ENCODE results near the gene PRKN. TPM values are rescaled to one million over a fixed set of nuclear protein-coding genes. Genes with fewer than 3 reads are reported as not detected.

Gene PRKN
- total RNA-seq, 1 experiment from 2014 or later: 2.0 TPM

DNA sequence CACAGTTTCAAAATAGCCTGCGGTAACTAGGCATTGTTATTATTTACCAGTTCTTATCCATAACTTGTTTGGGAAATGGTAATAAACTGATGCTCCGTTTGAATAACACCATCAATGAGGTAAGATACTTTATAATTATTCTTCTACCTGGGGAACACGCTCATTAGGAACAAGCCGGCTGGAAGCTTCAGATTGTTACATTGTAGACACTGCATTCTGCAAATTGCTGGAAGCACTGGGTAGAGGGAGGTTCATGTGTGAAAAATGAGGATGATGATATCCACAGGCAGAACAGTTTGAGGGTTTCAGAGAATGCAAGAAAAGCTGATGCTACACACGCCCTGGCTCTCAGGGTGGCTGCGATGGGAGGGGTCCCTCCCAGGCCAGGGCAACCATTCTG is 893.1 kb downstream of the PRKN start:
- no peaks in the 10 kb centered on the region for H3K27me3 ChIP-seq (ENCODE audit: insufficient read depth, low read length)
- no peaks in the 10 kb centered on the region for H3K9me3 ChIP-seq (ENCODE audit: control insufficient read depth, low read depth, low read length)
- H3K79me2 ChIP-seq (ENCODE audit: insufficient read depth, low read length): no peaks in the 10 kb centered on the region
- H3K14ac ChIP-seq (ENCODE audit: insufficient read depth, low read length): no peak overlapping the region
- no peak overlapping the region for H2BK12ac ChIP-seq (ENCODE audit: insufficient read length, low read depth, low read length)
- peaks cover 7% of the 10 kb centered on the region; the same call in 1 of the 2 replicates for H3K4me1 ChIP-seq (ENCODE audit: insufficient read depth, low read length)
- H3K56ac ChIP-seq (ENCODE audit: insufficient read length, low read depth, low read length): no peak overlapping the region
- no peaks in the 10 kb centered on the region for H3K79me1 ChIP-seq (ENCODE audit: insufficient read depth, low read depth, low read length, poor library complexity, severe bottlenecking)
- no peak overlapping the region for H3K23ac ChIP-seq (ENCODE audit: insufficient read length, low read depth, low read length)
- H3K4me1 Mint-ChIP-seq: peaks cover 44 to 57% of the 10 kb centered on the region in 2 experiments
- H3K4me2 ChIP-seq (ENCODE audit: insufficient read depth, insufficient read length, low read length): no peak overlapping the region
- H3K18ac ChIP-seq (ENCODE audit: insufficient read length, low read depth, low read length): no peak overlapping the region
- no peak overlapping the region for H3T11ph ChIP-seq (ENCODE audit: low read length)
- no peak overlapping the region for H3K4me3 Mint-ChIP-seq
- no peaks in the 10 kb centered on the region for H3K23me2 ChIP-seq (ENCODE audit: insufficient read length, low read depth, low read length, poor library complexity, severe bottlenecking)
- no peak overlapping the region for H3K4ac ChIP-seq (ENCODE audit: low read depth, low read length)
- no peak overlapping the region for H2BK15ac ChIP-seq (ENCODE audit: low read depth, low read length)
- H2AK5ac ChIP-seq (ENCODE audit: insufficient read length, low read length): no peak overlapping the region
- no CpG with 5 or more reads among the region's 6 CpGs for whole genome bisulfite sequencing (ENCODE audit: extremely low coverage, insufficient read length, low lambda C conversion rate)
- no peak overlapping the region for H2BK5ac ChIP-seq (ENCODE audit: insufficient read length, low read length)
- no peak overlapping the region for H4K5ac ChIP-seq (ENCODE audit: insufficient read length, low read depth, low read length)
- no peak overlapping the region for H4K8ac ChIP-seq (replicated peaks; ENCODE audit: insufficient read length, low read depth, low read length)
- H3K36me3 Mint-ChIP-seq (ENCODE audit: insufficient read depth in 1 of 3, low read depth in 3 of 3): no peaks in the 10 kb centered on the region
- no peak overlapping the region for H3K9ac ChIP-seq (ENCODE audit: extremely low read depth, insufficient read length, low read length)
- no peak overlapping the region for H4K91ac ChIP-seq (ENCODE audit: insufficient read length, low read depth, low read length)
- no peak overlapping the region for H3K27ac Mint-ChIP-seq
- no peak overlapping the region for H2AFZ ChIP-seq (ENCODE audit: low read length)
- H2BK120ac ChIP-seq (ENCODE audit: low read depth, low read length, poor library complexity, severe bottlenecking): no peak overlapping the region
- H3K9me3 Mint-ChIP-seq: no peaks in the 10 kb centered on the region
- no peaks in the 10 kb centered on the region for H4K20me1 ChIP-seq (ENCODE audit: control insufficient read depth, insufficient read depth, insufficient read length)
- H3K27ac ChIP-seq (ENCODE audit: insufficient read length, low read depth, low read length): no peak overlapping the region
- no peak for DNase-seq
- no peak overlapping the region for H2BK20ac ChIP-seq (ENCODE audit: low read depth, low read length, poor library complexity, severe bottlenecking)
- no peaks in the 10 kb centered on the region; the same call in 1 of the 2 replicates for H3K27me3 Mint-ChIP-seq (ENCODE audit: low read depth)
- no peak for TF ChIP-seq CTCF (conservative IDR thresholded peaks at IDR 0.05)
